ENCODE measurements around the gene MAP2K2.

The MAP2K2 gene

GRCh38 chr19:4099041-4099764 is 24.7 kb downstream of the MAP2K2 start:
- DNase-seq (ENCODE audit: low spot score), result no peak

GRCh38 chr19:4098493-4098892 is 25.4 kb downstream of the MAP2K2 start:
- DNase-seq (ENCODE audit: low spot score), result no peak

GRCh38 chr19:4097501-4097900 is 26.4 kb downstream of the MAP2K2 start:
- DNase-seq (ENCODE audit: low spot score), result no peak

GRCh38 chr19:4096049-4096892 is 27.7 kb downstream of the MAP2K2 start:
- no peak for DNase-seq (ENCODE audit: low spot score)

GRCh38 chr19:4095488-4095844 is 28.5 kb downstream of the MAP2K2 start:
- DNase-seq (ENCODE audit: low spot score), result no peak

- DNase-seq (ENCODE audit: low spot score), result no peak
Observed at GRCh38 chr19:4094761-4095487, 29.0 kb downstream of the MAP2K2 start.

- DNase-seq (ENCODE audit: low spot score), result no peak
Observed at GRCh38 chr19:4094291-4094690, 29.6 kb downstream of the MAP2K2 start.

GRCh38 chr19:4093643-4094175 is 30.2 kb downstream of the MAP2K2 start:
- no peak for DNase-seq (ENCODE audit: low spot score)

GRCh38 chr19:4090356-4091220 is 33.3 kb downstream of the MAP2K2 start:
- DNase-seq (ENCODE audit: low spot score), result no peak

GRCh38 chr19:4089946-4090345 is 34.0 kb downstream of the MAP2K2 start:
- no peak for DNase-seq (ENCODE audit: low spot score)

GRCh38 chr19:4089400-4089908 is 34.5 kb downstream of the MAP2K2 start:
- no peak for DNase-seq (ENCODE audit: low spot score)

GRCh38 chr19:4088975-4089374 is 34.9 kb downstream of the MAP2K2 start:
- no peak for DNase-seq (ENCODE audit: low spot score)

GRCh38 chr19:4087787-4088679 is 35.9 kb downstream of the MAP2K2 start:
- no peak for DNase-seq (ENCODE audit: low spot score)

GRCh38 chr19:4086411-4086867 is 37.5 kb downstream of the MAP2K2 start:
- no peak for DNase-seq (ENCODE audit: low spot score)

GRCh38 chr19:4084547-4084877 is 39.4 kb downstream of the MAP2K2 start:
- DNase-seq (ENCODE audit: low spot score), result no peak

GRCh38 chr19:4083677-4084546 is 40.0 kb downstream of the MAP2K2 start:
- DNase-seq (ENCODE audit: low spot score), result no peak

GRCh38 chr19:4082172-4082571 is 41.8 kb downstream of the MAP2K2 start:
- DNase-seq (ENCODE audit: low spot score), result no peak

GRCh38 chr19:4081441-4082129 is 42.3 kb downstream of the MAP2K2 start:
- DNase-seq (ENCODE audit: low spot score), result no peak

- DNase-seq (ENCODE audit: low spot score), result no peak
Observed at GRCh38 chr19:4080473-4080872, 43.4 kb downstream of the MAP2K2 start.
